ENCODE measurements around the gene TGFB1.

TGFB1 gene

DNA sequence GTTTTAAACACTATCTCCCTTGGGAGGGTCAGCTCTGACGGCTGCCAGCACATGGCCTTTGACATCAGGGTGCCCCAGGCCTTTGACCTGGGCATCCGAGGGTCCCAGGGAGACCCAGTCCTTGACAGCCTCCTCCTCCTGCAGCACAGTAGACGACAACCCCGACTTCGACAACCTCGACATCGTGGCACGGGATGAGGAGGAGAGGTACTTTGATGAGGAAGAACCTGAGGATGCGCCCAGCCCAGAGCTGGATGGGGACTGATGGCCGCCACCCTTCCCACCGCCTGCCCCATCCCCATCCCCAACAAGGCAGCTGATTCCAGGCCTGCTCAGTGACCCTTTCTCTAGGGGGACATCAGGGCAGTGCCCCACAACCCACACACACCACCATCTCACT is 31.3 kb downstream of the TGFB1 start:
- peaks cover 66% of the 10 kb centered on the region for H3K36me3 ChIP-seq (ENCODE audit: control insufficient read depth, low read length)
- no peak overlapping the region for H3K4me3 ChIP-seq (ENCODE audit: low read length)
- no peak overlapping the region for H3K27ac ChIP-seq (ENCODE audit: low read depth, low read length)
- TF ChIP-seq, protein P1, sequence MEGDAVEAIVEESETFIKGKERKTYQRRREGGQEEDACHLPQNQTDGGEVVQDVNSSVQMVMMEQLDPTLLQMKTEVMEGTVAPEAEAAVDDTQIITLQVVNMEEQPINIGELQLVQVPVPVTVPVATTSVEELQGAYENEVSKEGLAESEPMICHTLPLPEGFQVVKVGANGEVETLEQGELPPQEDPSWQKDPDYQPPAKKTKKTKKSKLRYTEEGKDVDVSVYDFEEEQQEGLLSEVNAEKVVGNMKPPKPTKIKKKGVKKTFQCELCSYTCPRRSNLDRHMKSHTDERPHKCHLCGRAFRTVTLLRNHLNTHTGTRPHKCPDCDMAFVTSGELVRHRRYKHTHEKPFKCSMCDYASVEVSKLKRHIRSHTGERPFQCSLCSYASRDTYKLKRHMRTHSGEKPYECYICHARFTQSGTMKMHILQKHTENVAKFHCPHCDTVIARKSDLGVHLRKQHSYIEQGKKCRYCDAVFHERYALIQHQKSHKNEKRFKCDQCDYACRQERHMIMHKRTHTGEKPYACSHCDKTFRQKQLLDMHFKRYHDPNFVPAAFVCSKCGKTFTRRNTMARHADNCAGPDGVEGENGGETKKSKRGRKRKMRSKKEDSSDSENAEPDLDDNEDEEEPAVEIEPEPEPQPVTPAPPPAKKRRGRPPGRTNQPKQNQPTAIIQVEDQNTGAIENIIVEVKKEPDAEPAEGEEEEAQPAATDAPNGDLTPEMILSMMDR (IDR thresholded peaks at IDR 0.05; ENCODE audit: low read depth, low read length, poor library complexity, severe bottlenecking): no peak
- no peak for TF ChIP-seq EZH2phosphoT487 (IDR thresholded peaks at IDR 0.05; ENCODE audit: borderline replicate concordance, low read length)
- no peak overlapping the region for H3K4me2 ChIP-seq (ENCODE audit: low read length)
- H3K27me3 ChIP-seq (ENCODE audit: control insufficient read depth, low read length): no peaks in the 10 kb centered on the region
- peaks cover 28% of the 10 kb centered on the region for H3F3A ChIP-seq (ENCODE audit: control insufficient read depth, insufficient read depth)
- H3K4me1 ChIP-seq (ENCODE audit: control insufficient read depth, low read length): peaks cover 34% of the 10 kb centered on the region
- no peaks in the 10 kb centered on the region for H3K9me3 ChIP-seq (ENCODE audit: control insufficient read depth, insufficient read depth, low read length)
- no peaks in the 10 kb centered on the region for H3K9me2 ChIP-seq (replicated peaks; ENCODE audit: control insufficient read depth, low read length)
- no peaks in the 10 kb centered on the region for H4K20me1 ChIP-seq (ENCODE audit: control insufficient read depth, insufficient read depth, low read depth, low read length)
- H3K79me2 ChIP-seq (ENCODE audit: control insufficient read depth, low read length): peaks cover 15% of the 10 kb centered on the region

DNA sequence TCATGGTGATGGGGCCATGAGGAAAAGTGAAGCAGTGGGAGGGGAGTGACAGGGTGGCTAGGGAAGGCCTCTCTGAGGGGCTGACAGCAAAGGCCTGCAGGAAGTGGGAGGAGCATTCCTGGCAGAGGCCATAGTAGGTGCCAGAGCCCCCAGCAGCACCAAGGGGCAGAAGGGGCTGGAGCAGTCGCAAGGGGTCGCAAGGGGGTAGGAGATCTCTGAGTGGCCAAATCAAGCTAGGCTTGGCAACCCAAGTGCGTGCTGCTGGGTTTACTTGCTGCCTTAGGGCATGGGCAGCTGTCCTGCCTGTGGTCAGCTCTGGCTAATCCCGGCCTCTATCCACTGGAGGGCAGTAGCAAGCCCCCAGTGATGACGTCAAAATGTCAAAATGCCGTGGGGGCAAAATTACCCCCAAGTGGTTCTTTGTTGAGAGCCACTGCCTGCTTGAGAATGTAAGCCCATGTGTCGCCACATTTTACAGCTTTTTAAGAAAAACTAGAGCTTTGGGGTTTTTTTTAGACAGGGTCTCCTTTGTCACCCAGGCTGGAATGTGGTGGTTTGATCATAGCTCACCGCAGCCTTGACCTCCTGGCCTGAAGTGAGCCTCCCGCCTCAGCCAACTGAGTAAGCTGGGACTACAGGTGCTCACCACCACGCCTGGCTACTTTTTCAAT is 32.0 kb downstream of the TGFB1 start:
- Histone ChIP-seq H3F3A (ENCODE audit: control insufficient read depth, insufficient read depth) (peaks cover 22% of the 10 kb centered on the region), H3K4me1 (ENCODE audit: control insufficient read depth, low read length) (peaks cover 26% of the 10 kb centered on the region), H3K36me3 (ENCODE audit: control insufficient read depth, low read length) (peaks cover 68% of the 10 kb centered on the region), H3K4me2 (ENCODE audit: low read length) (no peak overlapping the region), H3K27me3 (ENCODE audit: control insufficient read depth, low read length) (no peaks in the 10 kb centered on the region), H3K9me2 (replicated peaks; ENCODE audit: control insufficient read depth, low read length) (no peaks in the 10 kb centered on the region), H3K27ac (ENCODE audit: low read depth, low read length) (no peak overlapping the region), H3K79me2 (ENCODE audit: control insufficient read depth, low read length) (peaks cover 9% of the 10 kb centered on the region), H3K9me3 (ENCODE audit: control insufficient read depth, insufficient read depth, low read length) (no peaks in the 10 kb centered on the region), H3K4me3 (ENCODE audit: low read length) (no peak overlapping the region), H4K20me1 (ENCODE audit: control insufficient read depth, insufficient read depth, low read depth, low read length) (no peaks in the 10 kb centered on the region)
- no peak for TF ChIP-seq EZH2phosphoT487 (IDR thresholded peaks at IDR 0.05; ENCODE audit: borderline replicate concordance, low read length)
- TF ChIP-seq, protein P1 (IDR thresholded peaks at IDR 0.05; ENCODE audit: low read depth, low read length, poor library complexity, severe bottlenecking): peak; percentile 58

DNA sequence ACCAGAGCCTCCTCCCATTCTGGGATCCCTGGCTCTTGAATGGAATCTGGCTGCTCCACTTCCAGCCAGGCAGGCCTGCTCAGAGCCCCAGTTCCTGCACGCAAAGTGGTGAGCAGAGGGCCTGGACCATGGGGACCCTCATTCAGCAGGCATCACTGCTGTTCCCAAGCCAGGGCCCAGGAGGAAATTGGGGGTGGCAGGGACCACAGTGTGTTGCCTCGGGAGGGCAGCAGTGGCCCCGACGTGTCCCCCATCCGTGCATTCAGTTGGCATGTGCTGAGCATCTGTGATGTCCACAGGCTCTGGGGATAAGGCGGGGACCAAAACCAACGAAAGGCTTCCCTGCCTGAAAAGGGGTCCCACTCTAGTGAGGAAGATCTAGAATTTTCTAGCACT is 32.5 kb downstream of the TGFB1 start:
- Histone ChIP-seq H3K4me3 (ENCODE audit: low read length) (no peak overlapping the region), H3K27ac (ENCODE audit: low read depth, low read length) (no peak overlapping the region), H3K4me1 (ENCODE audit: control insufficient read depth, low read length) (peaks cover 21% of the 10 kb centered on the region), H3F3A (ENCODE audit: control insufficient read depth, insufficient read depth) (peaks cover 18% of the 10 kb centered on the region), H4K20me1 (ENCODE audit: control insufficient read depth, insufficient read depth, low read depth, low read length) (no peaks in the 10 kb centered on the region), H3K9me2 (replicated peaks; ENCODE audit: control insufficient read depth, low read length) (no peaks in the 10 kb centered on the region), H3K36me3 (ENCODE audit: control insufficient read depth, low read length) (peaks cover 72% of the 10 kb centered on the region), H3K79me2 (ENCODE audit: control insufficient read depth, low read length) (peaks cover 7% of the 10 kb centered on the region; the same call in 1 of the 2 replicates), H3K27me3 (ENCODE audit: control insufficient read depth, low read length) (no peaks in the 10 kb centered on the region), H3K9me3 (ENCODE audit: control insufficient read depth, insufficient read depth, low read length) (no peaks in the 10 kb centered on the region), H3K4me2 (ENCODE audit: low read length) (no peak overlapping the region)
- TF ChIP-seq, protein P1 (IDR thresholded peaks at IDR 0.05; ENCODE audit: low read depth, low read length, poor library complexity, severe bottlenecking): no peak
- no peak for TF ChIP-seq EZH2phosphoT487 (IDR thresholded peaks at IDR 0.05; ENCODE audit: borderline replicate concordance, low read length)

Measured in DOHH2 (cell line).